Mesendoderm (in vitro differentiated cells): ENCODE data around the gene PTBP2.

Experiments used
- DNase-seq: peaks from one replicate; pipeline ENCODE4 v3.0.0; 2013
- H2AK5ac ChIP-seq: 2 replicates; pipeline ENCODE4 v1.6.1; 2013; ENCODE audit warnings: low read length, inconsistent platforms
- H2BK120ac ChIP-seq: 2 replicates; pipeline ENCODE4 v1.6.1; 2013; ENCODE audit warnings: low read depth, mild to moderate bottlenecking, low read length, moderate library complexity, mixed read lengths
- H2BK15ac ChIP-seq: replicated peaks from 2 replicates; pipeline ENCODE4 v1.6.1; 2013; ENCODE audit warnings: low read depth, mild to moderate bottlenecking, moderate library complexity
- H2BK5ac ChIP-seq: 2 replicates; pipeline ENCODE4 v1.6.1; 2013; ENCODE audit warnings: low read length, inconsistent platforms
- H3K18ac ChIP-seq: 2 replicates; pipeline ENCODE4 v1.6.1; 2013; ENCODE audit warnings: mild to moderate bottlenecking, low read length, mixed read lengths
- H3K23ac ChIP-seq: one replicate; pipeline ENCODE4 v1.6.1; 2013; ENCODE audit warnings: low read length
- H3K27ac ChIP-seq: 2 replicates; pipeline ENCODE4 v1.5.1; 2013; ENCODE audit warnings: low read depth, mild to moderate bottlenecking, inconsistent platforms, low read length, moderate library complexity
- H3K27me3 ChIP-seq: 2 replicates; pipeline ENCODE4 v1.6.1; 2013; ENCODE audit warnings: low read length, control low read depth, mild to moderate bottlenecking, inconsistent platforms; ENCODE audit not compliant: insufficient read depth, poor library complexity
- H3K36me3 ChIP-seq: 2 replicates; pipeline ENCODE4 v1.6.1; 2013; ENCODE audit warnings: low read length, inconsistent platforms; ENCODE audit not compliant: control insufficient read depth, insufficient read depth
- H3K4ac ChIP-seq: one replicate; pipeline ENCODE4 v1.6.1; 2013; ENCODE audit warnings: low read depth, mild to moderate bottlenecking, low read length, moderate library complexity
- H3K4me1 ChIP-seq: 2 replicates; pipeline ENCODE4 v1.6.1; 2013; ENCODE audit warnings: low read depth, low read length, inconsistent platforms; ENCODE audit not compliant: control insufficient read depth
- H3K4me2 ChIP-seq: 2 replicates; pipeline ENCODE4 v1.6.1; 2013; ENCODE audit warnings: low read length
- H3K4me3 ChIP-seq: 2 replicates; pipeline ENCODE4 v1.5.1; 2013; ENCODE audit warnings: mild to moderate bottlenecking, low read length
- H3K56ac ChIP-seq: one replicate; pipeline ENCODE4 v1.6.1; 2013; ENCODE audit warnings: low read length
- H3K79me1 ChIP-seq: 2 replicates; pipeline ENCODE4 v1.6.1; 2013; ENCODE audit warnings: low read length, inconsistent platforms
- H3K79me2 ChIP-seq: 2 replicates; pipeline ENCODE4 v1.6.1; 2013; ENCODE audit warnings: mild to moderate bottlenecking, low read length; ENCODE audit not compliant: control insufficient read depth, insufficient read depth
- H3K9ac ChIP-seq: 2 replicates; pipeline ENCODE4 v1.6.1; 2013; ENCODE audit warnings: low read length, inconsistent platforms
- H4K5ac ChIP-seq: one replicate; pipeline ENCODE4 v1.6.1; 2013; ENCODE audit warnings: low read length
- H4K8ac ChIP-seq: one replicate; pipeline ENCODE4 v1.6.1; 2013; ENCODE audit warnings: low read depth, mild to moderate bottlenecking, control low read depth, low read length, moderate library complexity
- WGBS: extraction: QIAGEN DNeasy Blood & Tissue Kit; methylation state at CpG from one replicate; pipeline ENCODE4 v1.1.7; 2013; ENCODE audit warnings: low lambda C conversion rate, missing lambda C conversion rate; ENCODE audit not compliant: insufficient coverage; ENCODE audit errors: extremely low coverage; 5-methylcytosine and 5-hydroxymethylcytosine counted together

The PTBP2 gene

DNA sequence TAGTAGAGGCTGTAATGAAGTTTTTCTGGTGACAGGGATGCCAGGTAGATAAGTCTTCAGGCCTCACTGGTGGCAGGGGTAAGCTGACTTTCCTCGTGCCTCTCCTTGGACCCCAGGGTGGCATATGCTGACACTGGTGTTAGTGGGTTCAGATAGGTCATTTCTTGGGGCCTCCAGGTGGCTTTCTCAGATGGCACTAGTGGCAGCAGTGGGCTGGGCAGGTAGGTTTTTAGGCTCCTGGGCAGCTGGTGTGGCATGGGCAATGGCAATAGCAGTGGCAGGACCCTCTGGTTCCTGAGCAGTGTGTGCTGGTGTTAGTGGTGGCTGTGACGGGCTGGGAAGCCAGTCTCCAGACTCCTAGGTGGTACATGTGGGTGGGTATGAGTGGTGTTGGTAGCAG lies 140.3 kb downstream of the PTBP2 start:
- H2BK120ac ChIP-seq = no peak overlapping the region
- no peak overlapping the region for H2AK5ac ChIP-seq
- no peak overlapping the region for H3K23ac ChIP-seq
- no CpG with 5 or more reads among the region's 2 CpGs for WGBS
- no peak overlapping the region for H2BK5ac ChIP-seq
- H3K56ac ChIP-seq = no peak overlapping the region
- no peaks in the 10 kb centered on the region for H3K79me1 ChIP-seq
- H4K8ac ChIP-seq = no peak overlapping the region
- no peak for DNase-seq
- H3K36me3 ChIP-seq = no peaks in the 10 kb centered on the region
- H4K5ac ChIP-seq = no peak overlapping the region
- no peak overlapping the region for H3K9ac ChIP-seq
- no peak overlapping the region for H3K27ac ChIP-seq
- no peaks in the 10 kb centered on the region for H3K79me2 ChIP-seq
- H3K4me2 ChIP-seq = no peak overlapping the region
- no peak overlapping the region for H3K18ac ChIP-seq
- no peak overlapping the region for H2BK15ac ChIP-seq
- H3K4ac ChIP-seq = no peak overlapping the region
- no peak overlapping the region for H3K4me3 ChIP-seq
- H3K4me1 ChIP-seq = no peaks in the 10 kb centered on the region
- H3K27me3 ChIP-seq = no peaks in the 10 kb centered on the region

GRCh38 chr1:96863449-96863848 lies 141.9 kb downstream of the PTBP2 start:
- WGBS = no CpG with 5 or more reads among the region's 5 CpGs
- Histone ChIP-seq H3K4ac (no peak overlapping the region), H3K4me1 (no peaks in the 10 kb centered on the region), H3K79me2 (no peaks in the 10 kb centered on the region), H2BK120ac (no peak overlapping the region), H2BK15ac (no peak overlapping the region), H3K79me1 (no peaks in the 10 kb centered on the region), H4K5ac (no peak overlapping the region), H3K27me3 (no peaks in the 10 kb centered on the region), H4K8ac (no peak overlapping the region), H3K36me3 (no peaks in the 10 kb centered on the region), H3K23ac (no peak overlapping the region), H2BK5ac (no peak overlapping the region), H3K18ac (no peak overlapping the region), H3K56ac (no peak overlapping the region), H2AK5ac (no peak overlapping the region), H3K27ac (no peak overlapping the region), H3K9ac (no peak overlapping the region), H3K4me2 (no peak overlapping the region), H3K4me3 (no peak overlapping the region)
- DNase-seq = no peak
